ENCODE measurements around the gene CHST15. TPM values are rescaled to one million over a fixed set of nuclear protein-coding genes. Genes with fewer than 3 reads are reported as not detected.

Gene CHST15
- total and polyA plus RNA-seq, 2 of the 13 experiments (the other 11 are each of a cell fraction or from before 2014, with no cell fraction given): 1.4 to 94.7 TPM

- TF ChIP-seq IKZF5 (CRISPR knock-in tag; IDR thresholded peaks at IDR 0.05) (0 out of 2 replicates have a peak, but pooled peaks have one; percentile 6), IRF2 (CRISPR knock-in tag; IDR thresholded peaks at IDR 0.05) (peak; percentile 30; the same call in 1 of the 2 replicates), ELF1 (CRISPR knock-in tag; IDR thresholded peaks at IDR 0.05) (no peak), ZNF687 (CRISPR knock-in tag; IDR thresholded peaks at IDR 0.05) (peak; percentile 76), ZNF572 (CRISPR knock-in tag; IDR thresholded peaks at IDR 0.05) (peak; percentile 82; the same call in 1 of the 2 replicates), KDM6A (CRISPR knock-in tag; IDR thresholded peaks at IDR 0.05; ENCODE audit: low read depth) (0 out of 2 replicates have a peak, but pooled peaks have one; percentile 47), DPF2 (CRISPR knock-in tag; IDR thresholded peaks at IDR 0.05; ENCODE audit: borderline replicate concordance, low read depth) (0 out of 2 replicates have a peak, but pooled peaks have one; percentile 7), BCL6 (CRISPR knock-in tag; IDR thresholded peaks at IDR 0.05) (0 out of 2 replicates have a peak, but pooled peaks have one; percentile 16), ZNF234 (CRISPR knock-in tag; conservative IDR thresholded peaks at IDR 0.05) (no peak), GABPA (IDR thresholded peaks at IDR 0.05; ENCODE audit: low read depth, low read length) (no peak), GABPA (CRISPR knock-in tag; IDR thresholded peaks at IDR 0.05; ENCODE audit: low read depth) (0 out of 2 replicates have a peak, but pooled peaks have one; percentile 14), SP4 (CRISPR knock-in tag; IDR thresholded peaks at IDR 0.05) (0 out of 2 replicates have a peak, but pooled peaks have one; percentile 4), ETV5 (CRISPR knock-in tag; IDR thresholded peaks at IDR 0.05; ENCODE audit: borderline replicate concordance) (0 out of 2 replicates have a peak, but pooled peaks have one; percentile 38), RXRA (CRISPR knock-in tag; IDR thresholded peaks at IDR 0.05) (0 out of 2 replicates have a peak, but pooled peaks have one; percentile 25), ZNF644 (CRISPR knock-in tag; IDR thresholded peaks at IDR 0.05; ENCODE audit: low read depth) (0 out of 2 replicates have a peak, but pooled peaks have one; percentile 30), ZMYM3 (CRISPR knock-in tag; IDR thresholded peaks at IDR 0.05) (peak; percentile 63), ZNF562 (CRISPR knock-in tag; IDR thresholded peaks at IDR 0.05; ENCODE audit: borderline replicate concordance) (no peak)
- TF ChIP-seq, protein P1, sequence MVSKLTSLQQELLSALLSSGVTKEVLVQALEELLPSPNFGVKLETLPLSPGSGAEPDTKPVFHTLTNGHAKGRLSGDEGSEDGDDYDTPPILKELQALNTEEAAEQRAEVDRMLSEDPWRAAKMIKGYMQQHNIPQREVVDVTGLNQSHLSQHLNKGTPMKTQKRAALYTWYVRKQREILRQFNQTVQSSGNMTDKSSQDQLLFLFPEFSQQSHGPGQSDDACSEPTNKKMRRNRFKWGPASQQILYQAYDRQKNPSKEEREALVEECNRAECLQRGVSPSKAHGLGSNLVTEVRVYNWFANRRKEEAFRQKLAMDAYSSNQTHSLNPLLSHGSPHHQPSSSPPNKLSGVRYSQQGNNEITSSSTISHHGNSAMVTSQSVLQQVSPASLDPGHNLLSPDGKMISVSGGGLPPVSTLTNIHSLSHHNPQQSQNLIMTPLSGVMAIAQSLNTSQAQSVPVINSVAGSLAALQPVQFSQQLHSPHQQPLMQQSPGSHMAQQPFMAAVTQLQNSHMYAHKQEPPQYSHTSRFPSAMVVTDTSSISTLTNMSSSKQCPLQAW (CRISPR knock-in tag; IDR thresholded peaks at IDR 0.05): peak; percentile 70
- TF ChIP-seq, protein P2, sequence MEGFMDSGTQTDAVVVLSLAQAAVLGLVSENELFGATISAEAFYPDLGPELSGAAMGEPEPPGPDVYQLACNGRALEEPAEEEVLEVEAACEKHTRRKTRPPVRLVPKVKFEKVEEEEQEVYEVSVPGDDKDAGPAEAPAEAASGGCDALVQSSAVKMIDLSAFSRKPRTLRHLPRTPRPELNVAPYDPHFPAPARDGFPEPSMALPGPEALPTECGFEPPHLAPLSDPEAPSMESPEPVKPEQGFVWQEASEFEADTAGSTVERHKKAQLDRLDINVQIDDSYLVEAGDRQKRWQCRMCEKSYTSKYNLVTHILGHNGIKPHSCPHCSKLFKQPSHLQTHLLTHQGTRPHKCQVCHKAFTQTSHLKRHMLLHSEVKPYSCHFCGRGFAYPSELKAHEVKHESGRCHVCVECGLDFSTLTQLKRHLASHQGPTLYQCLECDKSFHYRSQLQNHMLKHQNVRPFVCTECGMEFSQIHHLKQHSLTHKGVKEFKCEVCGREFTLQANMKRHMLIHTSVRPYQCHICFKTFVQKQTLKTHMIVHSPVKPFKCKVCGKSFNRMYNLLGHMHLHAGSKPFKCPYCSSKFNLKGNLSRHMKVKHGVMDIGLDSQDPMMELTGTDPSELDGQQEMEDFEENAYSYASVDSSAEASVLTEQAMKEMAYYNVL (CRISPR knock-in tag; IDR thresholded peaks at IDR 0.05; ENCODE audit: borderline replicate concordance): peak; percentile 87; the same call in 1 of the 2 replicates
Observed at GRCh38 chr10:124062390-124062789, 31.0 kb downstream of the CHST15 start (continued).

Data from HepG2 (cell line).